Kidney epithelial cell (primary cell): Measurements from ENCODE around the gene CPB2. TPM values are rescaled to one million over a fixed set of nuclear protein-coding genes. Genes with fewer than 3 reads are reported as not detected.

Experiments used
- DNase-seq: peaks from one replicate; pipeline ENCODE4 v3.0.0-alpha.2; 2010; ENCODE audit warnings: low read depth
- H3K27me3 ChIP-seq: 2 replicates; pipeline ENCODE4 v1.6.0; 2011; ENCODE audit warnings: low read length; ENCODE audit not compliant: control insufficient read depth, insufficient read depth
- H3K36me3 ChIP-seq: 2 replicates; pipeline ENCODE4 v1.5.1; 2011; ENCODE audit warnings: low read length; ENCODE audit not compliant: control insufficient read depth, insufficient read depth
- H3K4me3 ChIP-seq: 2 replicates; pipeline ENCODE4 v1.5.1; 2011; ENCODE audit warnings: low read depth, mild to moderate bottlenecking, control low read depth, low read length
- CTCF ChIP-seq: IDR thresholded peaks from 2 replicates; pipeline ENCODE4 v1.5.1; 2011; ENCODE audit warnings: mild to moderate bottlenecking, moderate library complexity, low read length, control low read depth, inconsistent platforms; ENCODE audit not compliant: insufficient read depth, poor library complexity, severe bottlenecking
- total RNA-seq: library from RNA; depleted of rRNA; stranded (reverse); fragments of >200 nt; gene quantifications from 2 replicates; pipeline ENCODE4 v1.2.3, GENCODE V29; 2015

The CPB2 gene
- total RNA-seq, 1 donor from 2014 or later: not detected

DNA sequence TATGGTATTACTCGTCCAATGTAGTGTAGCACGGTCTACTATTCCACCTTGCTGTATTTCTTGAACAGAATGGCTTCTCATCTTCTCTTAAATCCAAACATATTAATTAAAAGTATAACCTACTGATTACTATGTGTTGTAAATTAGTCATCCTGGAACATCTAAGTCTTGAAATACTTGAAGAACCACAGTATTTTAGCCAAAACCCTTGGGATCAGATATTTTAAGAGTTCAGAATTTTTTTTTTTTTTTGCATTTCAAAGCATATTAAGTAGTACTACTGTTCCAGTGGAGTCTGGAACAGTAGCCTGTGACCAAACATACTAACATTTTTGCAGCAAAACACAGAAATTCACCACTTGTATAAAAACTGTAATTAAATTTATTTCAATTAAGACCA is 82.4 kb downstream of the CPB2 start:
- no peak overlapping the region for H3K4me3 ChIP-seq
- no peak for DNase-seq
- peaks cover 2% of the 10 kb centered on the region for H3K36me3 ChIP-seq
- H3K27me3 ChIP-seq: no peaks in the 10 kb centered on the region
- TF ChIP-seq CTCF: no peak

- no peak for TF ChIP-seq CTCF
- H3K36me3 ChIP-seq: peaks cover 2% of the 10 kb centered on the region
Measured at GRCh38 chr13:46016216-46016615, 88.6 kb downstream of the CPB2 start.

GRCh38 chr13:46015366-46015765 is 89.5 kb downstream of the CPB2 start:
- no peak for TF ChIP-seq CTCF
- Histone ChIP-seq H3K27me3 (no peaks in the 10 kb centered on the region), H3K4me3 (no peak overlapping the region), H3K36me3 (peaks cover 2% of the 10 kb centered on the region)
- DNase-seq: no peak

More at GRCh38 chr13:46016216-46016615, 88.6 kb downstream of the CPB2 start:
- Histone ChIP-seq H3K4me3 (no peak overlapping the region), H3K27me3 (no peaks in the 10 kb centered on the region)
- no peak for DNase-seq

GRCh38 chr13:46012404-46012803 is 92.4 kb downstream of the CPB2 start:
- Histone ChIP-seq H3K27me3 (no peaks in the 10 kb centered on the region), H3K36me3 (no peaks in the 10 kb centered on the region), H3K4me3 (no peak overlapping the region)
- no peak for TF ChIP-seq CTCF
- DNase-seq: no peak

DNA sequence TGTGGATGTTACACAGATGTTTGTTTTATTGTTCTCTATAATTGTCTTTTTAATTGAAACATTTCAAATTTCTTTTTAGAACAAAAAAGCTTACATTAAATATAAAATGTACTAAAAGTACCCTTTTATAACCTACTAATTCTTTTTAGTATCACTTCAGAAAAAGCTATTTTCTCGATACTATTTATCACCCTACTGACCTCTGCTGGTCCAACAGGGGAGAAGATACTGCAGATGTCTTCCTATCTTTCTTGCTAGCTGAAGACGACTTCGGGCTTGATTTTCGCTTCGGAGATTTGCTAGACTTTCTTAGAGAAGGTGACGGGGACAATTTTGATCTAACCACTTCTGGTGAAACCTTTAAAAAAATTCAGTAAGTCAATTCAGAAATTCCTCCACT is 94.7 kb downstream of the CPB2 start:
- no peak for DNase-seq
- H3K36me3 ChIP-seq: no peaks in the 10 kb centered on the region
- H3K27me3 ChIP-seq: no peaks in the 10 kb centered on the region
- H3K4me3 ChIP-seq: no peak overlapping the region
- peak; percentile 37 for TF ChIP-seq CTCF

DNA sequence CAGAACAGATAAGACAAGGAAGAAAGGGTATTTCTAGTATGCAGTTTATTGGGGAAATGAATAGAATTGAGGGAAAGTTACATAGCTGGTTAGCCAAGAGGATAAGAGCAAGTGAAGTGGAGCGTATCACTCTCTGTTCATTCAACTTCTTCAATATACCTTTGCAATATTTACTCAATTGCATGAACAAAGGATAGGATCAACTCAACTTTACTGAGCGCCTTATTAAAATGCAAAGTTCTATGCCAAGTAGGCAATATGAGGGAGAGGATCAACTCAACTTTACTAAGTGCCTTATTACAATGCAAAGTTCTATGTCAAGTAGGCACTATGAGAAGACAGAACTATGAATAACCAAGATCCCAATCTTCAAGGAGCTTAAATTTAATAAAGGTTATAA is 96.2 kb downstream of the CPB2 start:
- H3K36me3 ChIP-seq: no peaks in the 10 kb centered on the region

More for the DNA sequence above, 96.2 kb downstream of the CPB2 start:
- Histone ChIP-seq H3K27me3 (no peaks in the 10 kb centered on the region), H3K4me3 (no peak overlapping the region)
- no peak for TF ChIP-seq CTCF
- DNase-seq: no peak
